Spinal cord (tissue), 10 donors: ENCODE data around the gene DQX1. TPM values are rescaled to one million over a fixed set of nuclear protein-coding genes. Genes with fewer than 3 reads are reported as not detected.

Source experiments
- DNase-seq, 6 donors: peaks; one replicate each; pipeline versions ENCODE4 v3.0.0 to v3.0.0-alpha.2; 2013 to 2015; ENCODE audit warnings: low spot score in 6 of 6, low read depth in 4 of 6
- H3K27ac ChIP-seq: one replicate; pipeline ENCODE4 v1.5.1; 2013; ENCODE audit warnings: low read depth, low read length, control low read depth
- H3K27me3 ChIP-seq: one replicate; pipeline ENCODE4 v1.6.1; 2013; ENCODE audit warnings: low read length; ENCODE audit not compliant: control insufficient read depth, insufficient read depth
- H3K36me3 ChIP-seq: one replicate; pipeline ENCODE4 v1.6.1; 2013; ENCODE audit warnings: low read length; ENCODE audit not compliant: control insufficient read depth, insufficient read depth
- H3K4me1 ChIP-seq: one replicate; pipeline ENCODE4 v1.6.1; 2013; ENCODE audit warnings: low read length; ENCODE audit not compliant: control insufficient read depth, insufficient read depth
- H3K4me3 ChIP-seq: one replicate; pipeline ENCODE4 v1.5.1; 2013; ENCODE audit warnings: low read depth, low read length, control low read depth
- H3K9me3 ChIP-seq: one replicate; pipeline ENCODE4 v1.6.1; 2013; ENCODE audit warnings: low read length; ENCODE audit not compliant: control insufficient read depth, insufficient read depth
- WGBS: methylation state at CpG from one replicate; pipeline ENCODE4 v1.1.5; 2013; ENCODE audit warnings: missing lambda C conversion rate; ENCODE audit not compliant: insufficient coverage; 5-methylcytosine and 5-hydroxymethylcytosine counted together
- polyA plus RNA-seq, 2 donors: library from polyadenylated mRNA; unstranded; fragments of 120-200 nt; gene quantifications; one replicate each; pipeline ENCODE4 v1.2.1, GENCODE V29; 2013; ENCODE audit not compliant: insufficient read length in 2 of 2
- total RNA-seq, 2 donors: library from RNA; depleted of rRNA in 1 of 2; stranded (reverse); fragments of 120-200 nt in 1 of 2; fragments of >200 nt in 1 of 2; gene quantifications; one replicate each; pipeline versions ENCODE4 v1.2.3 to v1.2.4, GENCODE V29; 2013 to 2014
- donor health status: healthy.

Gene DQX1
- total and polyA plus RNA-seq, 4 donors: 0.28 to 0.62 (median 0.32) TPM; not detected in 1

DNA sequence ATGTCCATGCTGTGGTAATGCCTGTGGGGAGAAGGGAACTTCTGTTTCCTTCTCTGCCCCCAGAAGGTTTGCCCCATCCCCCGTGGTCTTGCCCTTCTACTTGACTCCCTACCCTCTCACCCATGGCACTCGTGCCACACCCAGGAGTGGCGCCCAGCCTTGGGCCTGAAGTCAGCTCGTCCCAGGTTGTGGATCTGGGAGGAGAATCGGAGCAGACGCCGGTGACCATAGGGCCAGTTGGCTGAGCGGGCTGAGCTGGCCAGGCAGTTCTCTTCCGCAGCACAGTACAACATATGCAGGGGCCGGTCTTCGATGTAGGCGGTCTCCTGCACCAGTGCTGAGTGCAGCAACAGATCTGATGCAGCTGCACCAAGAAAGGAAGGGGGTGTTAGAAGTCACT, 8.4 kb upstream of the DQX1 start:
- Histone ChIP-seq H3K36me3 (peaks cover 49% of the 10 kb centered on the region), H3K4me1 (peaks cover 14% of the 10 kb centered on the region), H3K9me3 (no peaks in the 10 kb centered on the region), H3K27me3 (no peaks in the 10 kb centered on the region), H3K27ac (no peak overlapping the region), H3K4me3 (no peak overlapping the region)
- WGBS: 89% methylated on average over 9 of the region's 12 CpGs
- DNase-seq: no peak

DNA sequence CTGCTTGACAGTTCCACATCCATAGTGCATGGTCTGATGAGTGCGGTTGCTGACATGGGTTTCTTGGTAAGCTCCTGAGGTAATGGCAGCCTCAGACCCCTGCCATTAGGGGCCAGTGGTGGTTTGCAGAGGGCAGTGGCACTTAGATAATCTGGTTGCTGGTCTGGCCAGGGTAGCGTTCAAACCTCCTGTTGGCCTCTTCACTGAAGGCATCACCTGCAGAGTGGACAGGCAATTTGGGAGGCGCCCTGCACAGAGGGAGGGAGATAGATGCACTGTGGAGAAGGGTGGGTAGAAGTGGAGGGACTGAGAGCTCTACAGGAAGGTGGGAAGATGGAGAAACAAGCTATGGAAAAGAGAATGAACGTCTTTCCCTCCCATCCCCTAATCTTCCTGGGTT, 7.4 kb upstream of the DQX1 start:
- Histone ChIP-seq H3K27me3 (no peaks in the 10 kb centered on the region), H3K27ac (no peak overlapping the region), H3K4me1 (peaks cover 22% of the 10 kb centered on the region), H3K36me3 (peaks cover 51% of the 10 kb centered on the region), H3K9me3 (no peaks in the 10 kb centered on the region), H3K4me3 (no peak overlapping the region)
- no peak for DNase-seq
- 95% methylated on average over 2 of the region's 4 CpGs for WGBS

DNA sequence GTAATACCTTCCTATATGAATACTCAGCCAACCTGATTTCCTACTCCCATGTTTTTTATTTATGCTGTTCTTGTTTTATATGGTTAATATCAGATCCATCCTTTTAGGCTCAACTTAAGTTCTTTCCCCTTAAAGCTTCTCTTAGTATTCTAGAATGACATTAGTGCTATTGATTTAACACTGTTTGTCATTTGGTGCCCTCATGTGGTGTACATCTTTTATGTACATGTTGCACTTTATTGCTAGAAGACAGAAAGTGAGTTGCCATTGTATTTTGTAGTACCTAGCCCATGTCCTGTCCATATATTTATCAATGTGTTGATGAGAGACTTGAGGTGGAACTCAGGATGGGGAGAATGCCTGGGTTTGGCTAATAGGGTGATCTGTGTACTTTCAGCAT, 6.2 kb upstream of the DQX1 start:
- peaks cover 63% of the 10 kb centered on the region for H3K36me3 ChIP-seq

DNA sequence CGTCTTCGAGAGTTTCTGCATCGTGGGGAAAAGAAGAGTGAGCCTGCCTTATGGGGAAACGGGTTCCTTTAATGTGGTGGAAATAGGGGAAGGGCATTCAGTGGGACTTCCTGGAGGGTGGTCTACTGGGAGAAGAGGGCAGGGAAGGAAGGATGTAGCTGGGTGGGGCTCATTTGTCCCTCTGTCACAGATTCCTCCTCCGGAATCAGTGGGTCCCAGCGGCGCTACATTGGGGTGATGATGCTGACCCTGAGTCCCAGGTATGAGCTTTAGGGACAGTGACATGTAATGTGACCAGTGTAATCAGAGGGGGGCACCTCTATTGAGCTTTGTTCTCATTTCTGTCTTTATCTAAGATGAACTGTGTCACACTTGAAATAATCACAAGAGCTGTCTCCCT, 5.6 kb upstream of the DQX1 start:
- Histone ChIP-seq H3K4me3 (peak overlapping the region; percentile 91), H3K36me3 (peaks cover 66% of the 10 kb centered on the region), H3K4me1 (peaks cover 28% of the 10 kb centered on the region), H3K27ac (no peak overlapping the region), H3K27me3 (no peaks in the 10 kb centered on the region), H3K9me3 (no peaks in the 10 kb centered on the region)
- DNase-seq: no peak
- 91% methylated on average over 7 of the region's 7 CpGs for WGBS

More for the DNA sequence above, 6.2 kb upstream of the DQX1 start:
- Histone ChIP-seq H3K4me3 (no peak overlapping the region), H3K4me1 (peaks cover 28% of the 10 kb centered on the region), H3K27me3 (no peaks in the 10 kb centered on the region), H3K27ac (no peak overlapping the region), H3K9me3 (no peaks in the 10 kb centered on the region)
- peak in 1 of 6 donors; percentile 60 for DNase-seq

DNA sequence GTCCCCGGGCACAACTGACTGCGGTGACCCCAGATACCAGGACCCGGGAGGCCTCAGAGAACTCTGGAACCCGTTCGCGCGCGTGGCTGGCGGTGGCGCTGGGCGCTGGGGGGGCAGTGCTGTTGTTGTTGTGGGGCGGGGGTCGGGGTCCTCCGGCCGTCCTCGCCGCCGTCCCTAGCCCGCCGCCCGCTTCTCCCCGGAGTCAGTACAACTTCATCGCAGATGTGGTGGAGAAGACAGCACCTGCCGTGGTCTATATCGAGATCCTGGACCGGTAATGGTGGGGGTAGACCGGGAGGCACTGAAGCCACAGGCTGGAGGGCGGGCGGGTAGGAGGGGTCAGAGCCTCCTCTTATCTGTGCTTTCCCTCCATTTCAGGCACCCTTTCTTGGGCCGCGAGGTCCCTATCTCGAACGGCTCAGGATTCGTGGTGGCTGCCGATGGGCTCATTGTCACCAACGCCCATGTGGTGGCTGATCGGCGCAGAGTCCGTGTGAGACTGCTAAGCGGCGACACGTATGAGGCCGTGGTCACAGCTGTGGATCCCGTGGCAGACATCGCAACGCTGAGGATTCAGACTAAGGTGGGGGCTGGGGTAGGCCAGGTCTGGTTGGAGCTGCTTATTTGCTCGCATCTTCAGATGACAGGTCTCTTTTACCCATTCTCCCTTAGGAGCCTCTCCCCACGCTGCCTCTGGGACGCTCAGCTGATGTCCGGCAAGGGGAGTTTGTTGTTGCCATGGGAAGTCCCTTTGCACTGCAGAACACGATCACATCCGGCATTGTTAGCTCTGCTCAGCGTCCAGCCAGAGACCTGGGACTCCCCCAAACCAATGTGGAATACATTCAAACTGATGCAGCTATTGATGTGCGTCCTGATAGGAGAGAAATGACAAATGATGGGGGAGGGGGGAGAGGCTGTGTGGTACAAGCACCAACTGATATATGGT, 4.5 kb upstream of the DQX1 start:
- Histone ChIP-seq H3K36me3 (peaks cover 64% of the 10 kb centered on the region), H3K9me3 (no peaks in the 10 kb centered on the region), H3K27ac (peak overlapping the region; percentile 76), H3K27me3 (no peaks in the 10 kb centered on the region), H3K4me3 (peak overlapping the region; percentile 91), H3K4me1 (peaks cover 28% of the 10 kb centered on the region)
- WGBS: 0% methylated on average over 42 of the region's 54 CpGs
- DNase-seq: peak in 2 of 6 donors; percentile 65 to 70

DNA sequence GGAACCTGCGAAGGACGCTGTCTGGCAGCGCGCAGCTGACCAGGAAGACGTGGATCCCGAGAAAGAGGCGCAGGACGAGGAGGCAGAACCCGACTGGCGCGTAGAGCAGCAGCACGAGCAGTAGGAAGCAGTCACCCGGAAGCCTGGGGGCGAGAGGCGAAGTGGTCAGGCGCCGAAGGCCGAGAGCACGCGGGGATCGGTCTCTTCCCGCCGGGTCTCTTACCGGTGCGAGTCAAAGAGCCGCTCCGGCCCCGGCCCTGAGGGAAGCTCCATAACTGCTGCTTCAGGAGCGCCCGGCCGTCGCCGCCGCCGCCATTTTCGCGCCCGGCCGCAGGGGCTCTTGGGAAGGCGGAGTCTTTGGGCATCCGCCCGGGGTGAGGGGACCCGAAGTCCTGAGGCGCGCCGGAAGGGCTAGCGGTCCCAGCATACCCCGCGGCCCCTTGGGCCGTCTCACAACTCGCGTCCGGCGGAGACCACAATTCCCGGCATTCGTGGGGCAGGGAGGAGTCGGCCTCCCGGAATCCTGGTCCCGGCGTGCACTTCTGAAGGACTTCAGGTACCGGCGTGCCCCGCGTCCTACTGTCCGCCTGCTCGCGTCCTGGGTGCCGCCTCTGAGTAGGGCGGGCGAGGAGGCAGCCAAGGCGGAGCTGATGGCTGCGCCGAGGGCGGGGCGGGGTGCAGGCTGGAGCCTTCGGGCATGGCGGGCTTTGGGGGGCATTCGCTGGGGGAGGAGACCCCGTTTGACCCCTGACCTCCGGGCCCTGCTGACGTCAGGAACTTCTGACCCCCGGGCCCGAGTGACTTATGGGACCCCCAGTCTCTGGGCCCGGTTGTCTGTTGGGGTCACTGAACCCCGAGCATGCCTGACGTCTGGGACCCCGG, 3.6 kb upstream of the DQX1 start, which contains the start of the genes AUP1 and HTRA2:
TSS of gene AUP1 (minus strand) at position 350 of the 882 bp plus-strand sequence. CDS start at position 273, 77 bp downstream.
TSS of gene HTRA2 (plus strand) at position 577 of the 882 bp plus-strand sequence. CDS start at position 651, 74 bp downstream.
- peak; percentile 91 to 99 (median 98) for DNase-seq
- no peaks in the 10 kb centered on the region for H3K9me3 ChIP-seq
- 0% methylated on average over 85 of the region's 87 CpGs for WGBS
- H3K27me3 ChIP-seq: no peaks in the 10 kb centered on the region
- peak within 1 kb of the TSS; percentile 86 for H3K27ac ChIP-seq
- peaks cover 59% of the 10 kb centered on the region for H3K36me3 ChIP-seq
- peaks cover 28% of the 10 kb centered on the region for H3K4me1 ChIP-seq
- peak within 1 kb of the TSS; percentile 91 for H3K4me3 ChIP-seq

DNA sequence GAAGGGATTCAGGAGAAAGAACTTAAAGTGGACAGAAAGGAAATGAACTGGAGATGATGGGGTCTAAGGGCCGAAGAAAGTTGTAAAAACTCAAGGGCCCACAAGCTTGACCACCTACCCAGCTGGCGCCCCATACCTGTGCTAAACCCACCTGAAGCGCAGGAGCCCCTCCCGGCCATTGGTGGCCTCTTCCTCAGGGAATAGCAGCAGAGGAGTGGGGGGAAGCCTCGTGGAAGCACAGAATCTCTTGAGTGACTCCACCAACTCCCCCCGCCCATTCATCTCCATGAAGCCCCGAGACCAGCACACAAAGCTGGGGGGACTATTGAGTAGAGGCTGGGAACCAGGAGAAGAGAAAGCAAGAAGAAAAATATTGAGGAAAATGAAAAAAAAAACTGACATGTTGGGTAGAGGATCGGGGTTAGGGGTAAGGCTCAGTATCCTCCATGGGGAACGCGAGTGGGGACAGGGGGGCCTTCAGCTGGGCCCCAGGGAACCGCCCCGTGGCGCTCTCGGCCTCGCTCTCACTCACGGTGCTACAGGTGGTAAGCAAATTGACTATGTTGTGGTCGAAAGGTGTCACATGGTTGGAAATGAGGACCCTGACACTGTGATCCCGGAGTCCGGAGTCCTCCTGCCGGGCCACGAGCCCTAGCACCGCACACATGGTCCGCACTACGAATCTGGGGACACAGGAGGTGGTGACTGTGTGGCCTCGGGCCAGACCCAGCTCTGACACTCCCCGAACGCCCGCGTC, 2.7 kb upstream of the DQX1 start:
- peak in 1 of 6 donors; percentile 25 for DNase-seq
- Histone ChIP-seq H3K4me3 (peak overlapping the region; percentile 91), H3K9me3 (no peaks in the 10 kb centered on the region), H3K36me3 (peaks cover 51% of the 10 kb centered on the region), H3K27me3 (no peaks in the 10 kb centered on the region), H3K27ac (peak overlapping the region; percentile 86), H3K4me1 (peaks cover 28% of the 10 kb centered on the region)
- under 1% methylated on average over 22 of the region's 29 CpGs for WGBS

DNA sequence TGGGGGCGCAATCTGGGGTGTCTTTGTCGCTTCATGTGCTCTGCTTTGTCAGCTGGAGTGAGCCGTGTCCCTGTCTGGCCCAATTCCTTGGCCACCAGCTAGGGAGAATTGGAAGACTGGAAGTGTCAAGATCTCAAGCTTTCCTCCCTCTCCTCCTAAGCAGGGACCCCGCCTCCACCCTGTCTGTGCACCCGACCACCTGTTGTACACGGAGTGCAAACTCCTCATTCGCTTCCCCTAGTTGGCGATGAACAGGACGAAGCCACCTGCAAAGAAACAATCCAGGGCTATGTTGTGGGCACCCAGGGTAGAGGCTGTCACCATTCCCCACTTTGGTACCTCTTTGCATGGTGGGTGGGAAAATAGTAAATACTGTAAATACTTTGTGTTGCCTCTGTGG, 1.7 kb upstream of the DQX1 start:
- no peak for DNase-seq
- H3K4me3 ChIP-seq: no peak overlapping the region
- WGBS: 97% methylated on average over 6 of the region's 9 CpGs
- no peak overlapping the region for H3K27ac ChIP-seq
- no peaks in the 10 kb centered on the region for H3K9me3 ChIP-seq
- peaks cover 42% of the 10 kb centered on the region for H3K36me3 ChIP-seq
- peaks cover 28% of the 10 kb centered on the region for H3K4me1 ChIP-seq
- H3K27me3 ChIP-seq: no peaks in the 10 kb centered on the region
